ENCODE data around the gene RGS8.

DNA sequence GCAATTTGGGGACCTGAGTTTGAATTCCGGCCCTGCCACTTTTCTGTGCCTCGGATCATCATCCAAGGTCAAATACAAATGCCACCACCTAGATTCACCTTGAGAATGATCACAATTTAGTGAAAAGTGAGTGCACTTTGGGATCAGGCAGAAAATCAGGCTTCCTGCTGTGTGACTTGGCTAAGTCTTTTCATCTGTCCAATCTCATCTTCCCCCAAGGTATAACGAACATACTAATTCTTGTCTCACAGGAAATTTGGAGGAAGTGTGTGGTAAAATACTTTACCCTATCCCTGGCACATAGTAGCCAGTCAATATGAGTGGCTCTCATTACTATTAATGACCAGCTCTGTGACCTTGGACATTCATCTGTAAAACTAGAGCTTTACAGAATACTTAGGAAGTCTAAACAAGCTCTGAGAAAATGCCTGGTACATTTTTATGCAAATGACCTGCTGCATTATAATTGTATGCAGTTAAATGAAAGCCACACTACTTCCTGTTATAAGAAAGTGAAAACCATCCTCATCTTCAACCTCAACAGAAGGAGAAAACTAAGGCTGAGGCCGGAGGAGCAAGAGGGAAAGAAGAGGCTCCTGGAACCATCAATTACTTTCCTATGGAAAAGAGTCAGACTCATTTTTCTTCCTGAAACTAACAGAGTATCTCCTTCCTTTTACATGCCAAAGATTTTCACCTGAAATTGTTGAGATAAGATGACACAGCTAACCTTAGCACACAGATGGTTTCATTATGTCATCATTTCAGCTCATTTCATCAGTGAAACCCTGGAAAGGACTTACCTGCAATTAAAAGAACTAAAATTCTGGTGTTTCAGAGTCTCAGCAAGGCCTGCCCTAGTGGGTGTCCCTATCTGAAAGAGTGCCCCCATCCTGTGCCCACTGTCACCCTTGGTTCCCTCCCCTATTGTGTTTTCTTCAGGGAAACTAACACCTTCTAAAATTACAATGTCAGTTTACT, 32.6 kb upstream of the RGS8 start:
- no peak for TF ChIP-seq POLR2A (IDR thresholded peaks at IDR 0.05; ENCODE audit: low read length)
- no peak for TF ChIP-seq GATA1 (IDR thresholded peaks at IDR 0.05; ENCODE audit: low read depth, low read length)
